ENCODE measurements around the gene EIF4A2. TPM values are rescaled to one million over a fixed set of nuclear protein-coding genes. Genes with fewer than 3 reads are reported as not detected.

The EIF4A2 gene
- total RNA-seq (2021), result 571 to 574 TPM (median 572 TPM) in 3 replicates
- percentile 100 among the genes with signal in this experiment for Bru-seq, nascent RNA
- long read RNA-seq, experiment 1, full-length matches to known transcripts, result 728 of 1,161 reads
- long read RNA-seq, experiment 1, partial matches to known transcripts, result 222 of 1,161 reads
- long read RNA-seq, experiment 1, other reads (novel, unspliced or antisense), result 211 of 1,161 reads
- long read RNA-seq, experiment 2, transcript EIF4A2-207 (10 exons, 1,729 nt), result minor isoform, 9 of 893 reads
- long read RNA-seq, experiment 2, transcript EIF4A2-205 (11 exons, 1,889 nt), result minor isoform, 67 of 893 reads
- long read RNA-seq, experiment 2, transcript EIF4A2-201 (11 exons, 1,919 nt), result major isoform, 351 of 893 reads
- long read RNA-seq, experiment 2, transcript EIF4A2-203 (10 exons, 1,751 nt), result minor isoform, 49 of 893 reads
- long read RNA-seq, experiment 2, partial matches to known transcripts, result 292 of 893 reads
- long read RNA-seq, experiment 2, other reads (novel, unspliced or antisense), result 107 of 893 reads
- long read RNA-seq, experiment 3, transcript EIF4A2-203 (10 exons, 1,751 nt), result minor isoform, 51 of 1,544 reads
- long read RNA-seq, experiment 3, transcript EIF4A2-202 (12 exons, 1,977 nt), result minor isoform, 52 of 1,544 reads
- long read RNA-seq, experiment 3, transcript EIF4A2-201 (11 exons, 1,919 nt), result major isoform, 591 of 1,544 reads
- long read RNA-seq, experiment 3, transcript EIF4A2-205 (11 exons, 1,889 nt), result minor isoform, 177 of 1,544 reads
- long read RNA-seq, experiment 3, partial matches to known transcripts, result 140 of 1,544 reads
- long read RNA-seq, experiment 3, other reads (novel, unspliced or antisense), result 512 of 1,544 reads

GRCh38 chr3:186783058-186783730 is at the start of gene EIF4A2:
Gene EIF4A2 (plus strand): TSS chr3:186783577. CDS start chr3:186783611, 34 bp downstream.
- ATAC-seq (peak; percentile 73), DNase-seq (ENCODE audit: low spot score) (peak; percentile 88)
- H3K4me3 Mint-ChIP-seq, result peak within 1 kb of the TSS; percentile 100
- H3K4me1 Mint-ChIP-seq, result peaks cover 40% of the 10 kb centered on the region
- H3K9me3 Mint-ChIP-seq, result no peaks in the 10 kb centered on the region
- peak within 1 kb of the TSS; percentile 100 for H3K27ac Mint-ChIP-seq
- ChIA-PET POLR2A (interaction anchor here (0.6 to 2.9 kb wide), 16 partner anchors 11 to 391 kb away, joined by 3 to 22 read pairs (median 4); partner anchors contain the start of genes DNAJB11 and RFC4), CTCF (interaction anchor here (0.9 to 1.1 kb wide), 3 partner anchors 166 to 169 kb away, joined by 3 to 5 read pairs (median 3); no protein-coding TSS in a partner anchor)
- peaks cover 9% of the 10 kb centered on the region; the same call in 1 of the 2 replicates for H3K27me3 Mint-ChIP-seq (ENCODE audit: low read depth)
- peaks cover 49% of the 10 kb centered on the region for H3K36me3 Mint-ChIP-seq
- 0 out of 2 replicates have a peak, but pooled peaks have one; percentile 14 for TF ChIP-seq ZNF281 (CRISPR knock-in tag; IDR thresholded peaks at IDR 0.05)
- peak; percentile 76; the same call in 1 of the 2 replicates for TF ChIP-seq CREB1 (CRISPR knock-in tag; IDR thresholded peaks at IDR 0.05)
- TF ChIP-seq ESRRA (CRISPR knock-in tag; IDR thresholded peaks at IDR 0.05; ENCODE audit: borderline replicate concordance), result peak; percentile 10; the same call in 1 of the 2 replicates
- TF ChIP-seq ETV6 (CRISPR knock-in tag; IDR thresholded peaks at IDR 0.05), result peak; percentile 28; the same call in 1 of the 2 replicates
- TF ChIP-seq SP1 (CRISPR knock-in tag; conservative IDR thresholded peaks at IDR 0.05), result no peak; the same call in 1 of the 2 replicates
- TF ChIP-seq, protein P1, sequence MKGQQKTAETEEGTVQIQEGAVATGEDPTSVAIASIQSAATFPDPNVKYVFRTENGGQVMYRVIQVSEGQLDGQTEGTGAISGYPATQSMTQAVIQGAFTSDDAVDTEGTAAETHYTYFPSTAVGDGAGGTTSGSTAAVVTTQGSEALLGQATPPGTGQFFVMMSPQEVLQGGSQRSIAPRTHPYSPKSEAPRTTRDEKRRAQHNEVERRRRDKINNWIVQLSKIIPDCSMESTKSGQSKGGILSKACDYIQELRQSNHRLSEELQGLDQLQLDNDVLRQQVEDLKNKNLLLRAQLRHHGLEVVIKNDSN (CRISPR knock-in tag; IDR thresholded peaks at IDR 0.05), result no peak
- no peak for TF ChIP-seq ZMAT4 (CRISPR knock-in tag; IDR thresholded peaks at IDR 0.05)
- TF ChIP-seq TCF7 (CRISPR knock-in tag; IDR thresholded peaks at IDR 0.05; ENCODE audit: low read depth), result no peak
- TF ChIP-seq JUN (CRISPR knock-in tag; IDR thresholded peaks at IDR 0.05), result peak; percentile 80
- TF ChIP-seq TEAD1 (CRISPR knock-in tag; IDR thresholded peaks at IDR 0.05), result peak; percentile 81
- TF ChIP-seq CREM (CRISPR knock-in tag; IDR thresholded peaks at IDR 0.05), result peak; percentile 77; the same call in 1 of the 2 replicates
- TF ChIP-seq ZBTB43 (CRISPR knock-in tag; IDR thresholded peaks at IDR 0.05), result peak; percentile 78; the same call in 1 of the 2 replicates
- TF ChIP-seq, protein P2, sequence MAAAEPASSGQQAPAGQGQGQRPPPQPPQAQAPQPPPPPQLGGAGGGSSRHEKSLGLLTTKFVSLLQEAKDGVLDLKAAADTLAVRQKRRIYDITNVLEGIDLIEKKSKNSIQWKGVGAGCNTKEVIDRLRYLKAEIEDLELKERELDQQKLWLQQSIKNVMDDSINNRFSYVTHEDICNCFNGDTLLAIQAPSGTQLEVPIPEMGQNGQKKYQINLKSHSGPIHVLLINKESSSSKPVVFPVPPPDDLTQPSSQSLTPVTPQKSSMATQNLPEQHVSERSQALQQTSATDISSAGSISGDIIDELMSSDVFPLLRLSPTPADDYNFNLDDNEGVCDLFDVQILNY (CRISPR knock-in tag; IDR thresholded peaks at IDR 0.05), result peak; percentile 70; the same call in 1 of the 2 replicates
- 0 out of 2 replicates have a peak, but pooled peaks have one; percentile 8 for TF ChIP-seq GABPB1 (CRISPR knock-in tag; IDR thresholded peaks at IDR 0.05)
- TF ChIP-seq MYBL2 (CRISPR knock-in tag; IDR thresholded peaks at IDR 0.05), result 0 out of 2 replicates have a peak, but pooled peaks have one; percentile 16
- TF ChIP-seq ARID4B (CRISPR knock-in tag; IDR thresholded peaks at IDR 0.05; ENCODE audit: borderline replicate concordance), result 0 out of 2 replicates have a peak, but pooled peaks have one; percentile 29
- no peak; the same call in 1 of the 2 replicates for TF ChIP-seq ATF1 (CRISPR knock-in tag; IDR thresholded peaks at IDR 0.05)
- TF ChIP-seq, protein P3, sequence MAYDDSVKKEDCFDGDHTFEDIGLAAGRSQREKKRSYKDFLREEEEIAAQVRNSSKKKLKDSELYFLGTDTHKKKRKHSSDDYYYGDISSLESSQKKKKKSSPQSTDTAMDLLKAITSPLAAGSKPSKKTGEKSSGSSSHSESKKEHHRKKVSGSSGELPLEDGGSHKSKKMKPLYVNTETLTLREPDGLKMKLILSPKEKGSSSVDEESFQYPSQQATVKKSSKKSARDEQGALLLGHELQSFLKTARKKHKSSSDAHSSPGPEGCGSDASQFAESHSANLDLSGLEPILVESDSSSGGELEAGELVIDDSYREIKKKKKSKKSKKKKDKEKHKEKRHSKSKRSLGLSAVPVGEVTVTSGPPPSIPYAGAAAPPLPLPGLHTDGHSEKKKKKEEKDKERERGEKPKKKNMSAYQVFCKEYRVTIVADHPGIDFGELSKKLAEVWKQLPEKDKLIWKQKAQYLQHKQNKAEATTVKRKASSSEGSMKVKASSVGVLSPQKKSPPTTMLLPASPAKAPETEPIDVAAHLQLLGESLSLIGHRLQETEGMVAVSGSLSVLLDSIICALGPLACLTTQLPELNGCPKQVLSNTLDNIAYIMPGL (CRISPR knock-in tag; IDR thresholded peaks at IDR 0.05), result peak; percentile 57; the same call in 1 of the 2 replicates
- no peak for TF ChIP-seq GRHL2 (CRISPR knock-in tag; IDR thresholded peaks at IDR 0.05; ENCODE audit: insufficient replicate concordance, severe bottlenecking)
- TF ChIP-seq JAZF1 (CRISPR knock-in tag; IDR thresholded peaks at IDR 0.05), result 0 out of 2 replicates have a peak, but pooled peaks have one; percentile 47
